ENCODE measurements around the gene ALMS1. TPM values are rescaled to one million over a fixed set of nuclear protein-coding genes. Genes with fewer than 3 reads are reported as not detected.
"Not testable (repeated sequence)": the region's sequence is repeated elsewhere in the genome, so short reads cannot be mapped to it uniquely, and the experiment has no call there.

ALMS1 gene
- total RNA-seq, 2 donors from 2014 or later: 7.7 to 8.2 TPM

- DNase-seq (no peak), ATAC-seq (no peak)
- intact Hi-C loops (cut with DNase I): no loop called here
These were observed 208.0 kb downstream of the ALMS1 start for GRCh38 chr2:73593680-73594079.

DNA sequence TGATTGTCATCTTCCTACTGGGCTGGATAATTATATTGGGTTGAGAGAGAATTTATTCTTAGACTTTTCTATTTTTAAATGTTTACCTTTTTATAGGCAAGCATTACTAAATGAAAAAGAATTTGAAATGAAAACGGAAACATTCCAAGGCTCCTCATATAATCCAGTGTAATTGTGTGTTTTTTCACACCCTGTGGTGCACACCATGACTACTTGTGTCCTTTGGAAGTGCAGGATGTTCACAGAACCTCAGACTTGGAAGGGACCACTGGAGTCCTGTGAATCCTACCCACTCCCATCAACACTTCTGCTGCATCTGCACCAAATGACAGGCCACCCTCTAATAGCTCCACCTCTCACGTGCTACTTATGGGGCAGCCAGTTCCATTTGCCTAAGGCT, 208.6 kb downstream of the ALMS1 start:
- DNase-seq: no peak
- ATAC-seq: no peak
- intact Hi-C loops (cut with DNase I): no loop called here

DNA sequence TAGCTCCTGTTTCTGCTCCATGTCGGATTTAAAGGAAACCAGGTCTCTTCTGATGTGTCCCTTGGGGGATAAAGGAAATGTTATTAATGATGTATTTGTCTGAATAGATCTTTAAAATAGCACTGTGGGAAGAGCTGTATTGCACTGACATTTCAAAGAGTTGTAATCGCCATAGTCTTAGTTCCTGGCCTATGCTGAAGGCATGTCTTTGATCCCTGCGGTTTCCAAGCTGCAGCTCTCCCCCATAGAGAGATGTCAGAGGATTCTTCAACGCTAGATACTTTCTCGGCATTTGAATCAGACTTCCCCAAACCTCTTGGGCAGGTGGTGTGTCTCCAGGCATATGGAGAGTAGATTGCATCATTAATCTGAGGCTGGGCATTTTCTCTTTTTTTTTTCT, 216.1 kb downstream of the ALMS1 start:
- ATAC-seq (no peak), DNase-seq (no peak)
- intact Hi-C loops (cut with DNase I): no loop called here

- DNase-seq; ATAC-seq; intact Hi-C loops (cut with DNase I): not testable (repeated sequence)
These were observed 217.5 kb downstream of the ALMS1 start for GRCh38 chr2:73603099-73603588.

DNA sequence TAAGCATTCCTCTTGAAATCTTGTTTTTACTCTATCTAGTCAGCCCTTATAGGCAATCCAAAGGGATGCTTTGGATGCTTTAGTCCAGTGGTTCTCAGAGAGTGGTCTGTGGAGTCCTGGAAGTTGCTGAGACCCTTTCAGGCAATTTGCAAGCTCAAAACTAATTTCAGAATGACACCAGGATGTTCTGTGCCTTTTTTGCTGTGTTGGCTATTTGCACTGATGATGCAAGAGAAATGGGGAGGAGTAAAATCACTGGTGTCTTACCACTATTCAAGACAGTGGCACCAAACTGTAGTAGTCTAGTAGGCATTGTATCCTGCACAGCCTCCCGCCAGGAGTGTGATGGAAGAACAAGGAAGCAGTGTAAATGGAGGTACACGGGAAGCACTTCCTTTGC, 219.0 kb downstream of the ALMS1 start:
- ATAC-seq; DNase-seq; intact Hi-C loops (cut with DNase I): not testable (repeated sequence)

GRCh38 chr2:73610111-73610510, 224.5 kb downstream of the ALMS1 start:
- ATAC-seq (no peak), DNase-seq (no peak)
- intact Hi-C loops (cut with DNase I): no loop called here

DNA sequence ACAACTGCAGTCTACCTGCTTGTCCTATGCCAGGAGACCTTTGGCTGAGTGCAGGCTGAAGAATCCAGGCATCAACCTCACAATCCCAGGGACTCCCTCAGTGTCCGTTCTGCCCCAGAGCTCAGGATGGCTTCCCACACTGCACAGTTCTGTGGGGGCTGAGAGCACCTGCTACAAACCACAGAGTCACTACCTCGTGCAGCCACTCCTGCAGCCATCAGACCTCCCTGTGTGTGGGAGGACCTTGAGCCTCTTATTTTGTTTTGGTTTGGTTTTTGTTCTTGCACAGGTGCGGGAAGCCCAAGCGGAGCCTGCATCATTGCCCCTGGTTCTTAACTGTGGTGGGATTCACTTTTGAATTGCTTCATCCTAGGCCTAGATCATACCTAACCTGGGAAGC, 225.6 kb downstream of the ALMS1 start:
- ATAC-seq (no peak), DNase-seq (no peak)
- intact Hi-C loops (cut with DNase I): no loop called here

GRCh38 chr2:73611867-73612266, 226.2 kb downstream of the ALMS1 start:
- DNase-seq: no peak
- no peak for ATAC-seq
- intact Hi-C loops (cut with DNase I): no loop called here

DNA sequence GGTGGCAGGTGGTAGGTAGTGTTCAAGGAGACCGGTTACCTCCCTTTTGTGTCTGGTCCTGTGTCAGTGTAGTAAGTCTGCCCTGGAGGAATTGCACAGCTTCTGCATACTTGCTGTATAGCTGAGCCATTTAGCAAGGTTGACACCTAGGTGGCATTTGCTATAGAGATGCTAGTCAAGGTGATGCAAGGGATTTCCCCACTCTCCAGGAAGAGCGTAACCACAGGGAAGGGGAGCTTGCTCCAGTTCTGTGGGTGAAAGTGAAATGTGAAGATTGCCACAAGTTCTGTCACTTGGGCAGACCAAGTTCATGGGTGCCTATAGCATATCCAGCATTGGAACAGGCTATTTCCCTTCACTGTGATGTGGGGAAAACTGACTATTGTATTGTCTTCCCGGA, 228.5 kb downstream of the ALMS1 start:
- intact Hi-C loops (cut with DNase I): no loop called here
- no peak for ATAC-seq
- DNase-seq: no peak

- intact Hi-C loops (cut with DNase I): no loop called here
These were observed 229.4 kb downstream of the ALMS1 start for GRCh38 chr2:73614997-73615396.

DNA sequence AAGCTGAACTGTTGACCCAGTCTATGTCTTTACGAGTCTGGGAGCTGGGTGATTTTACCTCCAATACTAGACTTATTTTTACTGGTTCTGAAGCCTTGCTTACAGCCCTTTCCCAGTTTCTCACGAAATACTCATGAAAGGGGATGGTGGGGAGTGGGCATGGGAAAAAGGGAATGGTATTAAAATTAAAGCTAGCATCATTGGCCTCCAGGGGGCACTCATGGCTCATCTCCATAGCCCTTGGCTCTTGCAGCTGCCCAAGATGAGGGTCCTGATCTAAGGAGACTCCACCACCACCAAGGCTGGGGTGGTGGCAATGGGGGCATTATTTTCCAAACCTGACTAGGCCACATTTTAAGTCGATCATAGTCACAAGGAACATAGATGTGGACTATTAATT, 234.3 kb downstream of the ALMS1 start:
- ATAC-seq; intact Hi-C loops (cut with DNase I); DNase-seq: not testable (repeated sequence)

More at GRCh38 chr2:73614997-73615396, 229.4 kb downstream of the ALMS1 start:
- ATAC-seq (peak in 1 of 2 donors; percentile 57), DNase-seq (no peak)

DNA sequence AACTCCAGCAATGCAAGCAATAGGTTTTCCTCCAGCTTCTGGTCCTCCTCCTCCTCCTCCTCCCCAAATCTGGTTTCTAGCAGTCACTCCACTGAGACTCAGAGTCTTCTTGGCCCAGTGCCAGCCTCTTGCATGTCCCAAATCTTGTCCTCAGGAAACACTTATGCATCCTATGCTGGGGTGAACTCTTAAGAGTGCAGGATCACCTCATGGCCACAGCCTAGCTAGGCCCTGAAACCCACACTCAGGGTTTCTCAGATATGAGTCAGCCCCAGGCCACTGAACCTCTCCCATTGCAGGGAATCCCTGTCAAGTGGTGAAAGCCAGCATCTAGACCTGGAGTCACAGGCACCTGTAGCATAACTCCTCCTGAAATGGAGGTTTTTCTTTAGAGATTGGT, 238.4 kb downstream of the ALMS1 start:
- intact Hi-C loops (cut with DNase I); ATAC-seq; DNase-seq: not testable (repeated sequence)

- DNase-seq; intact Hi-C loops (cut with DNase I); ATAC-seq: not testable (repeated sequence)
These were observed 239.0 kb downstream of the ALMS1 start for GRCh38 chr2:73624625-73625024.

DNA sequence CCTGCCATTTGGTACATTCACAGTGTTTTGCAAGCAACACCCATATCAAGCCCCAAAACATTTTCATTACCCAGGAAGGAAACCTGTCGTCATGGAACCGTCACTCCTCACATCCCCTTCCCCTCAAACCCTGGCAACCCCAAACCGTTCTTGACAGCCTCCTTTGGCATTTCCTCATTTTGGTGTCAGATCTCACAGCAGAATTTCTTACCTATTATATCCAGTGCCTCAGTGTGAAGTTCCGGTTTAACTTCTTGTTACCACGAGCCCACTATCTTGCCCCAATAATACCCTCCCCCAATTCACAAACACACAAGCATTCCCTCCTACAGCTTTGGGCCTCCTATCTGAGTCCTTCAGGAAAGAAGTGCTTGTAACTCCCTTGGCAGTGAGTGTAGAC, 240.6 kb downstream of the ALMS1 start:
- not testable (repeated sequence) for ATAC-seq

DNA sequence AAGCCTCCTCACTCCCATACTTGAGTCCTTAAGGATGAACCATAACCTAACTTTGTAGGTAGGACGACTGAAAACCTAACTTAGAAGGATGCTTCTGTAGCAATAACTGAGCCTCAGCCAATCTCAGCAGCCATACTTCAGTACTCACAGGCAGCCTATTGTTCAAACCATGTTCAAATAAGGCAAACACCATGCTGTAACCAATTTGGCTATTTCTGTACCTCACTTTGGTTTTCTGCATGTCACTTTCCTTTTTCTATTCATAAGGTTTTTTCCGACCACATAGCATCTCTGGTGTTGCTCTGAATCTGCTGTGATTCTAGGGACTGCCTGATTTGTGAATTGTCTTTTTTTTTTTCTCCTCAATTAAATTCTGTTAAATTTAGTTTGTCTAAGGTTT, 242.9 kb downstream of the ALMS1 start:
- DNase-seq; ATAC-seq; intact Hi-C loops (cut with DNase I): not testable (repeated sequence)

More for the DNA sequence above, 240.6 kb downstream of the ALMS1 start:
- intact Hi-C loops (cut with DNase I); DNase-seq: not testable (repeated sequence)

DNA sequence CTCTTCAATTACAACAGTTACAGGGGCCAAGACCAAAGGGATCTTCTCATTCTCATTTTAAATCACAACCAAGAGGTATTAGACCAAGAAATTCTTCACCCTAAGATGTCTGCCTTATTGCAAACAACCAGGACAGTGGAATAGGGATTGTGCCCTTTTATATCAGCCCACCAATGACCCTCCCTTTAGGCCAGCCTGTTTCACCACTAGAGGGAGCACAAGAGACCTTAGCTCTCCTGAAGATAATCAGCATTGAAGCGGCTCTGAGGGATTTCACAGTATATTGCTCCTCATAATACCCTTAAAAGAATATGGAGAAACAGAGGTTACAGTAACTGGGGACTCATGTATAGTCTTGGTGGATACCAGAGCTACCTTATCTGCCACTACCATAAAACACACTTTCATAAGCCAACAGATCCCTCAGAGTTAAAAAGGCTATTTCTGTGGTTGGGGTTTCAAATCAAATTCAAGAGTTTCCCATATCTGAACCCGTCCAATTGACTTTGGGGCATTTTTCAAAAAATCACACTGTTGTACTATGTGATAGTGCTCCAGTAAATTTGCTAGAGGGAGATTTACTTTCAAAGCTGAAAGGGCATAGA, 245.1 kb downstream of the ALMS1 start:
- DNase-seq; intact Hi-C loops (cut with DNase I): not testable (repeated sequence)
- peak; percentile 61 to 75 for ATAC-seq

DNA sequence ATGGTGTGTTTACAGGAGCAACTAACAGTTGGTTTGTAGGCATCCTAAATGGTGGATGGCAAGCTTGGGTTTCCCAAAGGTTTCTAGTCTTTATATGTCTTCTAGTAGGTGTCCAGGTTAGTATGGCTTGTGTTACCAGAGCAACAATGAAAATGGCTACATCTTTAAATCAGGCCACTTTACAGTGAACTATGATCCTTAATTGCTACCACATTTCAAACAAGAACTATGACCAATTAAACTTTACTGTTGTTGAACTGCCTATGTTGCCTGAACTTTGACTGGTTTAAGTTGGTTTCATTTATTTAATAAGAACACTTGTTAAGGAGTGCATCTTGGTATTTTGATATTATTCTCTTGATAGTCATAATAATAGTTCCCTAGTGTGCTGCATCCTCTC, 251.3 kb downstream of the ALMS1 start:
- ATAC-seq; intact Hi-C loops (cut with DNase I): not testable (repeated sequence)

GRCh38 chr2:73638429-73638828, 252.8 kb downstream of the ALMS1 start:
- DNase-seq (no peak), ATAC-seq (no peak)
- intact Hi-C loops (cut with DNase I): no loop called here

More for the DNA sequence above, 251.3 kb downstream of the ALMS1 start:
- DNase-seq: not testable (repeated sequence)

GRCh38 chr2:73640511-73640911, 254.9 kb downstream of the ALMS1 start:
- ATAC-seq (peak in 1 of 2 donors; percentile 83), DNase-seq (no peak)
- intact Hi-C loops (cut with DNase I): no loop called here

DNA sequence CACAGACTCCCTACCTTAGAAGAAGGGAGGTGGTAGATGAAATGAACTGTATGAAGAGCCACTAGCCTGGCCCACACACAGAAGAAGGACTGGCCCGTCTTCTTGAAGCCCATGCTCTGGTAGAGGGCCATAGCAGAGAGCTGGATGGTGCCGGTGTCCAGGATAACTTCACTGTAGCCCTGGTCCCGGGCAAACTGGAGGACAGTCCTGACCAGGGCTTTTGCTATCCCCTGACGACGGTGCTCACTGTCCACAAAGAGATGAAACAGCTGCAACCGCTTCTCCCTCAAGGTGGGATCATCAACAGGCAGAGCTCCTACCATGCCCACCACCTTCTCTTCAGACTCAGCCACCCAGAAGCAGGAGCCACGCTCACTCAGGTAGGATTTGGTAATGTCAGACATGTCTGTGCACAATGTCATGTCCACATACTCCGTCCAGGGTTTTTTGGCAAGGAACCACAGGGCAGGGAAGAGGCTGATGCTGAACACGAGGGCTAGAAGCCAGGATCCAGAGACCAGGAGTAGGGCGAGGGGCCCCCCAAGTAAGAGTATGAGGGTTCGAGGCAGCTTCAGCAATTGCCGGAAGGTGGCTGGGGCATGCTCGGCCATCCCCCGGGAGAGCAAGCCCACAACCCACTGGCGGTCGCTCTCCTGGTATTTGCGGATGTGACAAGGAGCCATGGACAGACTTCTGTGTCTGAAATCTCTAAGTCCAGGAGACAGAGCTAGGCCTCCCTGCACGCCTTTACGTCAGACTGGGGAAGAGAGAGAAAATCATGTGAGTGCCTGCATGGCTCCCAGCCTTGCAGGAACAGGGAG, 255.5 kb downstream of the ALMS1 start:
- intact Hi-C loops (cut with DNase I): no loop called here
- no peak for ATAC-seq
- DNase-seq: no peak
